Caco-2 (cell line): ENCODE results near the gene C2orf76. TPM values are rescaled to one million over a fixed set of nuclear protein-coding genes. Genes with fewer than 3 reads are reported as not detected.

Source experiments
- BruUV-seq: library from RNA; stranded (reverse); fragments of 400-500 nt; replicated peaks from 2 replicates; lab custom pipeline; 2021; lab: Mats Ljungman, UMichigan
- CTCF ChIA-PET: fragments of 300-600 bp; sonication (Branson Sonifier 250); formaldehyde crosslinking; loops from one replicate; lab custom pipeline; 2022; ENCODE audit warnings: antibody characterized with exemption; lab: Charles Lee
- POLR2A ChIA-PET: fragments of 300-600 bp; sonication (Branson Sonifier 250); formaldehyde crosslinking; loops from one replicate; lab custom pipeline; 2022; ENCODE audit warnings: antibody characterized with exemption; lab: Charles Lee
- DNase-seq, 2 experiments: peaks; one replicate each; pipeline versions ENCODE4 v3.0.0 to v3.0.0-alpha.2; 2020 to 2022
- H3K27me3 ChIP-seq: replicated peaks from 2 replicates; pipeline ENCODE4 v1.6.0; 2011; ENCODE audit warnings: low read length; ENCODE audit not compliant: control insufficient read depth, insufficient read depth
- H3K36me3 ChIP-seq: 2 replicates; pipeline ENCODE4 v1.5.1; 2011; ENCODE audit warnings: low read length; ENCODE audit not compliant: control insufficient read depth, insufficient read depth
- H3K4me1 ChIP-seq: fragments of 250-450 bp; sonication (Bioruptor Pico); 2 replicates; pipeline ENCODE4 v1.5.1; 2020; ENCODE audit warnings: mild to moderate bottlenecking
- H3K4me3 ChIP-seq: 2 replicates; pipeline ENCODE4 v1.5.1; 2011; ENCODE audit warnings: low read depth, mild to moderate bottlenecking, control low read depth, low read length
- H3K9me3 ChIP-seq: fragments of 250-450 bp; sonication (Bioruptor Pico); 2 replicates; pipeline ENCODE4 v1.5.1; 2020; ENCODE audit warnings: mild to moderate bottlenecking, moderate library complexity
- H3K27ac Mint-ChIP-seq: one replicate; pipeline ENCODE4 v1.8.0; 2022; ENCODE audit warnings: mixed read lengths; ENCODE audit not compliant: unreplicated experiment
- H3K27me3 Mint-ChIP-seq: one replicate; pipeline ENCODE4 v1.8.0; 2022; ENCODE audit warnings: mixed read lengths; ENCODE audit not compliant: insufficient read depth, unreplicated experiment
- H3K36me3 Mint-ChIP-seq: one replicate; pipeline ENCODE4 v1.8.0; 2022; ENCODE audit warnings: mild to moderate bottlenecking, mixed read lengths; ENCODE audit not compliant: insufficient read depth, unreplicated experiment
- H3K4me1 Mint-ChIP-seq: one replicate; pipeline ENCODE4 v1.8.0; 2022; ENCODE audit warnings: low read depth, mixed read lengths; ENCODE audit not compliant: unreplicated experiment
- H3K4me3 Mint-ChIP-seq: one replicate; pipeline ENCODE4 v1.8.0; 2022; ENCODE audit warnings: mild to moderate bottlenecking, moderate library complexity, mixed read lengths; ENCODE audit not compliant: unreplicated experiment
- H3K9me3 Mint-ChIP-seq: one replicate; pipeline ENCODE4 v1.8.0; 2022; ENCODE audit warnings: mixed read lengths; ENCODE audit not compliant: unreplicated experiment
- CTCF ChIP-seq, 2 experiments: fragments of 200-600 bp in 1 of 2; IDR thresholded peaks; 1 replicate in 1 of 2; 2 replicates in 1 of 2; pipeline versions ENCODE4 v1.5.1 to v1.8.0; 2011 to 2022; ENCODE audit warnings: antibody characterized with exemption in 1 of 2, control low read depth in 1 of 2, inconsistent platforms in 1 of 2, low read depth in 1 of 2, low read length in 1 of 2, mild to moderate bottlenecking in 1 of 2, moderate library complexity in 1 of 2; ENCODE audit not compliant: insufficient read depth in 1 of 2, severe bottlenecking in 1 of 2, unreplicated experiment in 1 of 2
- intact Hi-C: fragments of 100-400 bp; cut with micrococcal nuclease; formaldehyde crosslinking; loops from one replicate; pipeline ENCODE4 v1.10.0; 2022; ENCODE audit not compliant: unreplicated experiment
- total RNA-seq: library from RNA; stranded (reverse); gene quantifications from 2 replicates; pipeline ENCODE4 v1.2.3, GENCODE V29; 2022

The C2orf76 gene
- total RNA-seq, 1 experiment from 2014 or later, result 6.5 TPM

GRCh38 chr2:119307419-119308140 is 59.1 kb downstream of the C2orf76 start:
- ChIA-PET CTCF (no interaction called here), POLR2A (no interaction called here)
- Mint-ChIP-seq H3K36me3 (no peaks in the 10 kb centered on the region), H3K4me3 (no peak overlapping the region), H3K27me3 (no peaks in the 10 kb centered on the region), H3K9me3 (no peaks in the 10 kb centered on the region), H3K27ac (no peak overlapping the region), H3K4me1 (peaks cover 7% of the 10 kb centered on the region)
- intact Hi-C loops, result no loop called here
- Histone ChIP-seq H3K27me3 (no peaks in the 10 kb centered on the region), H3K36me3 (no peaks in the 10 kb centered on the region), H3K9me3 (no peaks in the 10 kb centered on the region), H3K4me1 (no peaks in the 10 kb centered on the region), H3K4me3 (no peak overlapping the region)
- no peak for TF ChIP-seq CTCF (IDR thresholded peaks at IDR 0.05; ENCODE audit: insufficient read depth in 1 of 2, low read depth in 1 of 2, low read length in 1 of 2, severe bottlenecking in 1 of 2, unreplicated experiment in 1 of 2)
- DNase-seq, result no peak
- BruUV-seq, result no TSS peak

- Histone ChIP-seq H3K4me1 (no peaks in the 10 kb centered on the region), H3K27me3 (no peaks in the 10 kb centered on the region), H3K9me3 (no peaks in the 10 kb centered on the region), H3K36me3 (no peaks in the 10 kb centered on the region), H3K4me3 (no peak overlapping the region)
- Mint-ChIP-seq H3K27ac (no peak overlapping the region), H3K4me3 (no peak overlapping the region), H3K36me3 (no peaks in the 10 kb centered on the region), H3K4me1 (peaks cover 7% of the 10 kb centered on the region), H3K27me3 (no peaks in the 10 kb centered on the region), H3K9me3 (no peaks in the 10 kb centered on the region)
- intact Hi-C loops, result no loop called here
- ChIA-PET CTCF (no interaction called here), POLR2A (no interaction called here)
- no peak for DNase-seq
- BruUV-seq, result no TSS peak
- TF ChIP-seq CTCF (IDR thresholded peaks at IDR 0.05; ENCODE audit: insufficient read depth in 1 of 2, low read depth in 1 of 2, low read length in 1 of 2, severe bottlenecking in 1 of 2, unreplicated experiment in 1 of 2), result no peak
These were observed 60.4 kb downstream of the C2orf76 start for GRCh38 chr2:119306196-119306590.

- H3K27me3 Mint-ChIP-seq, result no peaks in the 10 kb centered on the region
- peaks cover 7% of the 10 kb centered on the region for H3K4me1 Mint-ChIP-seq
- POLR2A ChIA-PET, result no interaction called here
- no peaks in the 10 kb centered on the region for H3K36me3 ChIP-seq
- no peaks in the 10 kb centered on the region for H3K9me3 Mint-ChIP-seq
- no peak overlapping the region for H3K27ac Mint-ChIP-seq
- no peak for TF ChIP-seq CTCF (IDR thresholded peaks at IDR 0.05; ENCODE audit: insufficient read depth in 1 of 2, low read depth in 1 of 2, low read length in 1 of 2, severe bottlenecking in 1 of 2, unreplicated experiment in 1 of 2)
- H3K4me1 ChIP-seq, result no peaks in the 10 kb centered on the region
- intact Hi-C loops, result no loop called here
- BruUV-seq, result no TSS peak
- no peaks in the 10 kb centered on the region for H3K27me3 ChIP-seq
- no peaks in the 10 kb centered on the region for H3K9me3 ChIP-seq
- H3K36me3 Mint-ChIP-seq, result no peaks in the 10 kb centered on the region
- no peak overlapping the region for H3K4me3 Mint-ChIP-seq
- CTCF ChIA-PET, result interaction anchor here (0.7 kb wide), 1 partner anchor 48 kb away, joined by 3 read pairs; no protein-coding TSS in a partner anchor
- no peak overlapping the region for H3K4me3 ChIP-seq
- no peak for DNase-seq
These were observed 61.0 kb downstream of the C2orf76 start for GRCh38 chr2:119305497-119306195.
